ENCODE measurements around the gene BEX1. TPM values are rescaled to one million over a fixed set of nuclear protein-coding genes. Genes with fewer than 3 reads are reported as not detected.

BEX1 gene
- total and polyA plus RNA-seq, 9 of the 15 experiments (the other 6 are each of a cell fraction or from before 2014, with no cell fraction given): not detected

DNA sequence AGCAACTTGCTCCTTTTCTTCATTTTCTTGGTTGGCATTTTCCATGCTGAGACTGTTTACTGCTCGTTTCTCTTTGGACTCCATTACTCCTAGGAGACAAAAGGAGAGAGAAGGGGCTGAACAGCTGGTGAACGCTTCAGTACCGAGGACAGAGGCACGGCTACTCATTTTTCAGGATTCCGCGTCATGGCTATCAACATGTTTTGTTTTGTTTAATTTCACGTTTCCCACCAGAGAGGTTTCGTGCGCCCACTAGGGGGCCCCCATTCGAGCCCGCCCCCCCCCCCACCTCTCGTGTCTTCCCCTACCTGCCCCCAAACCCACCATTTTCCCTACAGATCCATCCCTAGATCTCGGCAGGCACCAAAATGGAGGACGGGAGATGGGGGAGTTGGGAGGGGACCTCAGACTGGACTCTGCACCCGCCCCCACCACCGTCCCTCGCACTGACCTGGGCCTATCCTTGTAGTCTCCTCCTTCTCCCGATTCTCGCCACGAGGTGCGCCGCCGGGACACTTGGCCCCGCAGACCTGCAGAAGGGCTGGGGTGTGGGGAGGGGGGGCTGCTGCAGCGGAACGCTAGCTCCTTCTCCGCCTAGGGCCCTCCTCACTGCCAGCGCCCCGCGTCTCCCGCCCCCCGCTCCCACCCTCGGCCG lies 653 bp downstream of the BEX1 start (continued):
- TF ChIP-seq, protein P1, sequence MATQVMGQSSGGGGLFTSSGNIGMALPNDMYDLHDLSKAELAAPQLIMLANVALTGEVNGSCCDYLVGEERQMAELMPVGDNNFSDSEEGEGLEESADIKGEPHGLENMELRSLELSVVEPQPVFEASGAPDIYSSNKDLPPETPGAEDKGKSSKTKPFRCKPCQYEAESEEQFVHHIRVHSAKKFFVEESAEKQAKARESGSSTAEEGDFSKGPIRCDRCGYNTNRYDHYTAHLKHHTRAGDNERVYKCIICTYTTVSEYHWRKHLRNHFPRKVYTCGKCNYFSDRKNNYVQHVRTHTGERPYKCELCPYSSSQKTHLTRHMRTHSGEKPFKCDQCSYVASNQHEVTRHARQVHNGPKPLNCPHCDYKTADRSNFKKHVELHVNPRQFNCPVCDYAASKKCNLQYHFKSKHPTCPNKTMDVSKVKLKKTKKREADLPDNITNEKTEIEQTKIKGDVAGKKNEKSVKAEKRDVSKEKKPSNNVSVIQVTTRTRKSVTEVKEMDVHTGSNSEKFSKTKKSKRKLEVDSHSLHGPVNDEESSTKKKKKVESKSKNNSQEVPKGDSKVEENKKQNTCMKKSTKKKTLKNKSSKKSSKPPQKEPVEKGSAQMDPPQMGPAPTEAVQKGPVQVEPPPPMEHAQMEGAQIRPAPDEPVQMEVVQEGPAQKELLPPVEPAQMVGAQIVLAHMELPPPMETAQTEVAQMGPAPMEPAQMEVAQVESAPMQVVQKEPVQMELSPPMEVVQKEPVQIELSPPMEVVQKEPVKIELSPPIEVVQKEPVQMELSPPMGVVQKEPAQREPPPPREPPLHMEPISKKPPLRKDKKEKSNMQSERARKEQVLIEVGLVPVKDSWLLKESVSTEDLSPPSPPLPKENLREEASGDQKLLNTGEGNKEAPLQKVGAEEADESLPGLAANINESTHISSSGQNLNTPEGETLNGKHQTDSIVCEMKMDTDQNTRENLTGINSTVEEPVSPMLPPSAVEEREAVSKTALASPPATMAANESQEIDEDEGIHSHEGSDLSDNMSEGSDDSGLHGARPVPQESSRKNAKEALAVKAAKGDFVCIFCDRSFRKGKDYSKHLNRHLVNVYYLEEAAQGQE (IDR thresholded peaks at IDR 0.05; ENCODE audit: borderline replicate concordance): peak; percentile 93
- TF ChIP-seq, protein P1 (CRISPR knock-in tag; IDR thresholded peaks at IDR 0.05; ENCODE audit: low read depth): 0 out of 2 replicates have a peak, but pooled peaks have one; percentile 37
- TF ChIP-seq, protein P2, sequence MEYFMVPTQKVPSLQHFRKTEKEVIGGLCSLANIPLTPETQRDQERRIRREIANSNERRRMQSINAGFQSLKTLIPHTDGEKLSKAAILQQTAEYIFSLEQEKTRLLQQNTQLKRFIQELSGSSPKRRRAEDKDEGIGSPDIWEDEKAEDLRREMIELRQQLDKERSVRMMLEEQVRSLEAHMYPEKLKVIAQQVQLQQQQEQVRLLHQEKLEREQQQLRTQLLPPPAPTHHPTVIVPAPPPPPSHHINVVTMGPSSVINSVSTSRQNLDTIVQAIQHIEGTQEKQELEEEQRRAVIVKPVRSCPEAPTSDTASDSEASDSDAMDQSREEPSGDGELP (CRISPR knock-in tag; IDR thresholded peaks at IDR 0.05; ENCODE audit: borderline replicate concordance): 0 out of 2 replicates have a peak, but pooled peaks have one; percentile 22
